GM23338 (cell line): Measurements from ENCODE around the gene HK1. TPM values are rescaled to one million over a fixed set of nuclear protein-coding genes. Genes with fewer than 3 reads are reported as not detected.

Experiments
- ATAC-seq: fragments of 200-7000 bp; cut with Tn5 transposase; 3 replicates; pipeline ENCODE4 v1.9.1; 2020
- DNase-seq: peaks from one replicate; pipeline ENCODE4 v3.0.0-alpha.2; 2015; ENCODE audit warnings: low spot score
- H2AFZ ChIP-seq: fragments of 200-600 bp; sonication (generic); 2 replicates; pipeline ENCODE4 v1.8.0; 2016; ENCODE audit warnings: antibody characterized with exemption, mild to moderate bottlenecking, moderate library complexity
- H3F3A ChIP-seq: fragments of 200-600 bp; sonication (generic); replicated peaks from 2 replicates; pipeline ENCODE4 v1.8.0; 2017; ENCODE audit warnings: antibody characterized with exemption, mixed run types, low read depth
- H3K27ac ChIP-seq: fragments of 200-600 bp; sonication (generic); 2 replicates; pipeline ENCODE4 v1.6.1; 2016; ENCODE audit warnings: low read depth
- H3K27me3 ChIP-seq: fragments of 200-600 bp; sonication (generic); 2 replicates; pipeline ENCODE4 v1.8.0; 2016; ENCODE audit warnings: mild to moderate bottlenecking, mixed run types, moderate library complexity; ENCODE audit not compliant: insufficient read depth
- H3K36me3 ChIP-seq: fragments of 200-600 bp; sonication (generic); 2 replicates; pipeline ENCODE4 v1.8.0; 2016; ENCODE audit warnings: mild to moderate bottlenecking; ENCODE audit not compliant: insufficient read depth
- H3K4me1 ChIP-seq: fragments of 200-600 bp; sonication (generic); 2 replicates; pipeline ENCODE4 v1.8.0; 2016; ENCODE audit warnings: mild to moderate bottlenecking, moderate library complexity; ENCODE audit not compliant: insufficient read depth
- H3K4me2 ChIP-seq: fragments of 200-600 bp; sonication (generic); 2 replicates; pipeline ENCODE4 v1.7.1; 2017; ENCODE audit warnings: mixed run types
- H3K4me3 ChIP-seq: fragments of 200-600 bp; sonication (generic); 2 replicates; pipeline ENCODE4 v1.6.1; 2016; ENCODE audit warnings: mixed run types
- H3K79me2 ChIP-seq: fragments of 200-600 bp; sonication (generic); replicated peaks from 2 replicates; pipeline ENCODE4 v1.8.0; 2017; ENCODE audit warnings: mild to moderate bottlenecking; ENCODE audit not compliant: insufficient read depth
- H3K9me2 ChIP-seq: fragments of 200-600 bp; sonication (generic); 2 replicates; pipeline ENCODE4 v1.8.0; 2017; ENCODE audit not compliant: insufficient read depth
- H4K20me1 ChIP-seq: fragments of 200-600 bp; sonication (generic); replicated peaks from 2 replicates; pipeline ENCODE4 v1.8.0; 2017; ENCODE audit warnings: mild to moderate bottlenecking; ENCODE audit not compliant: insufficient read depth
- H3K27ac Mint-ChIP-seq: 2 replicates; pipeline ENCODE4 v1.8.0; 2020; ENCODE audit warnings: inconsistent platforms, mild to moderate bottlenecking, moderate library complexity, mixed read lengths
- H3K27me3 Mint-ChIP-seq: 3 replicates; pipeline ENCODE4 v1.8.0; 2022; ENCODE audit warnings: low read depth, mild to moderate bottlenecking, moderate library complexity, mixed read lengths, inconsistent platforms; ENCODE audit not compliant: insufficient read depth, poor library complexity
- H3K36me3 Mint-ChIP-seq: 3 replicates; pipeline ENCODE4 v1.8.0; 2021; ENCODE audit warnings: low read depth, mild to moderate bottlenecking, inconsistent platforms, moderate library complexity, mixed read lengths
- H3K4me1 Mint-ChIP-seq: 3 replicates; pipeline ENCODE4 v1.8.0; 2020; ENCODE audit warnings: mild to moderate bottlenecking, inconsistent platforms, mixed read lengths
- H3K4me3 Mint-ChIP-seq: 3 replicates; pipeline ENCODE4 v1.8.0; 2021; ENCODE audit warnings: moderate library complexity, mild to moderate bottlenecking, inconsistent platforms, mixed read lengths
- H3K9me3 Mint-ChIP-seq: 3 replicates; pipeline ENCODE4 v1.8.0; 2020; ENCODE audit warnings: moderate library complexity, mild to moderate bottlenecking, inconsistent platforms, mixed read lengths
- CREB1 ChIP-seq: fragments of 250-450 bp; sonication (Bioruptor Pico); IDR thresholded peaks from 2 replicates; pipeline ENCODE4 v1.5.0; 2020; ENCODE audit warnings: low read depth, mild to moderate bottlenecking, moderate library complexity
- EZH2 ChIP-seq: fragments of 200-600 bp; sonication (generic); IDR thresholded peaks from one replicate; pipeline ENCODE4 v1.8.0; 2017; ENCODE audit warnings: antibody characterized with exemption, mild to moderate bottlenecking, low read depth; ENCODE audit not compliant: unreplicated experiment
- POLR2AphosphoS5 ChIP-seq: IDR thresholded peaks from 2 replicates; pipeline ENCODE4 v1.6.1; 2016; ENCODE audit warnings: antibody characterized with exemption, low read depth
- polyA plus RNA-seq: library from polyadenylated mRNA; unstranded; fragments of >200 nt; fragmentation: Nextera tagmentation; extraction: Ambion mirVana; gene quantifications from 2 replicates; pipeline ENCODE4 v1.2.1, GENCODE V29; 2016
- total RNA-seq: library from RNA; depleted of rRNA; stranded (reverse); fragments of >200 nt; shearing (Covaris generic); gene quantifications from 2 replicates; pipeline ENCODE4 v1.2.3, GENCODE V29; 2014
- TF ChIP-seq, protein P1 (sequence below): IDR thresholded peaks from one replicate; pipeline ENCODE4 v1.6.1; 2018; ENCODE audit warnings: antibody characterized with exemption; ENCODE audit not compliant: unreplicated experiment

Gene HK1
- total and polyA plus RNA-seq, 2 experiments from 2014 or later, result 76.6 to 229 TPM

DNA sequence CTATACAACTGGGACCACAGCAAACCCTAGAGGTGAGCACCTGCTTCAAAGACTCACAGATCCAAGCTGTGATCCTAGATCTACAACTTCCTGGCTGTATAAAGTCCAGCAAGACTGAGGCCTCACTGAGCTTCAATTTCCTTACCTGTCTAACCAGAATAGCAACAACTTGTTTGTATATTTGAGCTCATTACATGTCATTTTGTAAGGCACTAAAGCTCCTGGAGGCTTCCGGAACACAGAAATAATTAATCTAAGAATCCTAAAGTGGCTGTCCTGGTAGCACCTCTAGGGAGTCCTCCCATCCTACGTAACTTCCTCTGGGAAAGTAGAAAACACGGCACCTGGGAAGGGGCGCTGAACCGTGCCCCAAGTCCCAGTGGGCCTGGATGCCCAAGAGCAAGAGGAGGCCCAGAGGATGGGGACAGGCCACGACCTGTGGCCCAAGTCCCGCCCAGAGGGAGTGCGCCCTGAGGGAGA lies 39.4 kb downstream of the HK1 start (continued):
- TF ChIP-seq, protein P1, sequence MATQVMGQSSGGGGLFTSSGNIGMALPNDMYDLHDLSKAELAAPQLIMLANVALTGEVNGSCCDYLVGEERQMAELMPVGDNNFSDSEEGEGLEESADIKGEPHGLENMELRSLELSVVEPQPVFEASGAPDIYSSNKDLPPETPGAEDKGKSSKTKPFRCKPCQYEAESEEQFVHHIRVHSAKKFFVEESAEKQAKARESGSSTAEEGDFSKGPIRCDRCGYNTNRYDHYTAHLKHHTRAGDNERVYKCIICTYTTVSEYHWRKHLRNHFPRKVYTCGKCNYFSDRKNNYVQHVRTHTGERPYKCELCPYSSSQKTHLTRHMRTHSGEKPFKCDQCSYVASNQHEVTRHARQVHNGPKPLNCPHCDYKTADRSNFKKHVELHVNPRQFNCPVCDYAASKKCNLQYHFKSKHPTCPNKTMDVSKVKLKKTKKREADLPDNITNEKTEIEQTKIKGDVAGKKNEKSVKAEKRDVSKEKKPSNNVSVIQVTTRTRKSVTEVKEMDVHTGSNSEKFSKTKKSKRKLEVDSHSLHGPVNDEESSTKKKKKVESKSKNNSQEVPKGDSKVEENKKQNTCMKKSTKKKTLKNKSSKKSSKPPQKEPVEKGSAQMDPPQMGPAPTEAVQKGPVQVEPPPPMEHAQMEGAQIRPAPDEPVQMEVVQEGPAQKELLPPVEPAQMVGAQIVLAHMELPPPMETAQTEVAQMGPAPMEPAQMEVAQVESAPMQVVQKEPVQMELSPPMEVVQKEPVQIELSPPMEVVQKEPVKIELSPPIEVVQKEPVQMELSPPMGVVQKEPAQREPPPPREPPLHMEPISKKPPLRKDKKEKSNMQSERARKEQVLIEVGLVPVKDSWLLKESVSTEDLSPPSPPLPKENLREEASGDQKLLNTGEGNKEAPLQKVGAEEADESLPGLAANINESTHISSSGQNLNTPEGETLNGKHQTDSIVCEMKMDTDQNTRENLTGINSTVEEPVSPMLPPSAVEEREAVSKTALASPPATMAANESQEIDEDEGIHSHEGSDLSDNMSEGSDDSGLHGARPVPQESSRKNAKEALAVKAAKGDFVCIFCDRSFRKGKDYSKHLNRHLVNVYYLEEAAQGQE, result no peak
- no peak for TF ChIP-seq CREB1 (CRISPR knock-in tag)

DNA sequence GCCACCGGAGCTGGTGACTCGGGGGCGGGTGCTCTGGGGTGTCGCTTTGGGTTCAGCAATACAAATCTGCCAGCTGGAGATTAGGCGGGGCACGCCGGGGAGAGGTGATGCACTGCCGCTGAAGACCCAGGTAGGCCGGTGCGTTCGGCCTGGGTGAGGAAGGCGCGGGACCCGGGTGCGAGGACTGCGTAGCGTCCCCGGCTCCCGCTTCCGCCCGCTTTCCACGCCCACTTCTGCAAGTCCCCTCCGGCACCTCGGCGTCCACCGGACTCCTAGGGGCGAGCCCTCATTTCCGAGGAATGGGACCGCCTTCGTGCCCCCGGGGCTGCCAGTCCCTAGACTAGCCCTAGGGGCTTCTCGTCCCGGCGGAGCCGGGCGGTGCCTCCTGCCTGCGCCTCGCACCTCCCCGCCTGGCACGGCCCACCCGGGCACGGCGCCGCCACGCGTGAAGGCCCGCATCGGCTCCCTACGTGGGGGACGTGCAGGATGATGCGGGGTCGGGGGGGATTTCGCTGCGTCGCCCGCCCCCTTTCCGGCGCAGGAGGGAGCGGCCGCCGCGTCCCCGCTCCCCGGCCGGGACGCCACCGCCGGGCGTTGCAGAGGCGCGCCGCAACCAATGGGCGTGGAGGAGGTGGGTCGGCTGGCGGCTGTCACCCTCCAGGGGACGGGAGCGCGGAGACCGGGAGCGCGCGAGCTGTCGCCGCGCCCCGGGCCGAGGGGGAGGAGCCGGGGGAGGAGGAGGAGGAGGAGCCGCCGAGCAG lies 40.0 kb downstream of the HK1 start:
- ATAC-seq, result peak; percentile 88
- Mint-ChIP-seq H3K9me3 (no peaks in the 10 kb centered on the region), H3K4me3 (peak overlapping the region; percentile 95), H3K36me3 (peaks cover 6% of the 10 kb centered on the region; the same call in 2 of the 3 replicates), H3K4me1 (peaks cover 48% of the 10 kb centered on the region), H3K27me3 (peaks cover 7% of the 10 kb centered on the region), H3K27ac (no peak overlapping the region)
- H3K4me2 ChIP-seq, result peak overlapping the region; percentile 99
- peak; percentile 94 for DNase-seq
- H4K20me1 ChIP-seq, result peaks cover 14% of the 10 kb centered on the region
- peak overlapping the region; percentile 85; the same call in 1 of the 2 replicates for H2AFZ ChIP-seq
- peak overlapping the region; percentile 99 for H3K4me3 ChIP-seq
- peaks cover 13% of the 10 kb centered on the region for H3F3A ChIP-seq
- TF ChIP-seq EZH2 (no peak), POLR2AphosphoS5 (peak; percentile 59)
- no peaks in the 10 kb centered on the region for H3K27me3 ChIP-seq
- H3K27ac ChIP-seq, result peak overlapping the region; percentile 87; the same call in 1 of the 2 replicates
- H3K36me3 ChIP-seq, result no peaks in the 10 kb centered on the region
- H3K4me1 ChIP-seq, result peaks cover 59% of the 10 kb centered on the region
- H3K9me2 ChIP-seq, result no peaks in the 10 kb centered on the region
- peaks cover 46% of the 10 kb centered on the region for H3K79me2 ChIP-seq

DNA sequence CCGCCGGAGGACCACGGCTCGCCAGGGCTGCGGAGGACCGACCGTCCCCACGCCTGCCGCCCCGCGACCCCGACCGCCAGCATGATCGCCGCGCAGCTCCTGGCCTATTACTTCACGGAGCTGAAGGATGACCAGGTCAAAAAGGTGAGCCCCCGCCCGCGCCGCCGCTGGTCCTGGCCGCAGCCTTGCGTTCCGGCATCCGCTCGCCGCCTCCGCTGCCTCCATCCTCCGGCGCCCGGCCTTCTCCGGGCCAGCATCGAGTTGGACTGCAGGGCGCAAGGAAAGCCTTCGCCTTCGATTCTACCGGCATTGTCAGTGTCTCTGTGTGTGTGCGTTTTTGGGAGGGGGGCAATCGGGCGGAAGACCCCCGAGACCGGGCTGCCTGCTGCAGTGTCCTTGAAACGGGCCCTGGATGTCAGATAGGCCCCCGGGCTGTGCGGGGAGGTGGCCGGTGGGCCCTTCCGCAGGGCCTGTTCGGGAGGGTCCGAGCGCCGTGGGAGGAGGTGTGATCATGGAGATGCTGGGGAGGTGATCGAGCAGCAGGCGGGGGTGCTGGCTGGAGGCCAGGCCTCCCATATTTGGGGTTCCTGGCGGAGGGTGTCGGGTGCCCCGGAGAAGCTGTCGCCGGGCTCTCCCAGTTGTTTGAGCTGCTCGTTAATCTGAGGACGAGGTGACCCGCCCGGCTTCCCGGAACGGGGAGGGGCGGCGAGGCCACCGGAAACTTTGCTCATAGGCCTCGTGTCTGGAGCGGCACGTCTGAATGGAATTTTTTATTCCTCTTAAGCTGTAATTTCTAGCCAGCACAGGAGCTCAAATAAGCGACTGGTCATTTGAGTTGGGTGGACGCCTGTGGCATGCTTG lies 40.8 kb downstream of the HK1 start:
- Mint-ChIP-seq H3K36me3 (peaks cover 6% of the 10 kb centered on the region; the same call in 2 of the 3 replicates), H3K27ac (no peak overlapping the region; the same call in 1 of the 2 replicates), H3K27me3 (peaks cover 7% of the 10 kb centered on the region), H3K4me1 (peaks cover 53% of the 10 kb centered on the region), H3K4me3 (peak overlapping the region; percentile 95), H3K9me3 (no peaks in the 10 kb centered on the region)
- no peaks in the 10 kb centered on the region for H3K27me3 ChIP-seq
- H3K4me1 ChIP-seq, result peaks cover 65% of the 10 kb centered on the region
- peak overlapping the region; percentile 99 for H3K4me2 ChIP-seq
- H3K4me3 ChIP-seq, result peak overlapping the region; percentile 99
- peaks cover 54% of the 10 kb centered on the region for H3K79me2 ChIP-seq
- H3K27ac ChIP-seq, result no peak overlapping the region
- no peaks in the 10 kb centered on the region for H3K36me3 ChIP-seq
- ATAC-seq (peak; percentile 20), DNase-seq (no peak)
- no peaks in the 10 kb centered on the region for H3K9me2 ChIP-seq
- H2AFZ ChIP-seq, result no peak overlapping the region
- H4K20me1 ChIP-seq, result peaks cover 14% of the 10 kb centered on the region
- peaks cover 13% of the 10 kb centered on the region for H3F3A ChIP-seq
- TF ChIP-seq, protein P1, result no peak
- TF ChIP-seq POLR2AphosphoS5, result peak; percentile 63
